Duodenal mucosa (tissue), 2 donors: ENCODE data around the gene KLF11.
"Not testable (repeated sequence)": the region's sequence is repeated elsewhere in the genome, so short reads cannot be mapped to it uniquely, and the experiment has no call there.

Experiments used
- H3K27ac ChIP-seq: one replicate; pipeline ENCODE4 v1.7.0; 2013; ENCODE audit warnings: low read depth, low read length
- H3K27me3 ChIP-seq, 2 donors: one replicate each; pipeline ENCODE4 v1.7.0; 2013; ENCODE audit warnings: low read length in 2 of 2, control low read depth in 1 of 2; ENCODE audit not compliant: insufficient read depth in 2 of 2, control insufficient read depth in 1 of 2
- H3K36me3 ChIP-seq, 2 donors: one replicate each; pipeline ENCODE4 v1.7.0; 2013; ENCODE audit warnings: low read length in 2 of 2, control low read depth in 1 of 2; ENCODE audit not compliant: insufficient read depth in 2 of 2, control insufficient read depth in 1 of 2
- H3K4me1 ChIP-seq, 2 donors: one replicate each; pipeline ENCODE4 v1.7.0; 2013; ENCODE audit warnings: low read length in 2 of 2, control low read depth in 1 of 2; ENCODE audit not compliant: insufficient read depth in 2 of 2, control insufficient read depth in 1 of 2
- H3K4me3 ChIP-seq, 2 donors: one replicate each; pipeline ENCODE4 v1.7.0; 2013; ENCODE audit warnings: low read length in 2 of 2, low read depth in 1 of 2
- H3K9ac ChIP-seq, 2 donors: one replicate each; pipeline ENCODE4 v1.7.0; 2013; ENCODE audit warnings: low read length in 2 of 2, low read depth in 1 of 2
- H3K9me3 ChIP-seq, 2 donors: one replicate each; pipeline ENCODE4 v1.7.0; 2013; ENCODE audit warnings: low read length in 2 of 2, control low read depth in 1 of 2; ENCODE audit not compliant: control insufficient read depth in 1 of 2

KLF11 gene

DNA sequence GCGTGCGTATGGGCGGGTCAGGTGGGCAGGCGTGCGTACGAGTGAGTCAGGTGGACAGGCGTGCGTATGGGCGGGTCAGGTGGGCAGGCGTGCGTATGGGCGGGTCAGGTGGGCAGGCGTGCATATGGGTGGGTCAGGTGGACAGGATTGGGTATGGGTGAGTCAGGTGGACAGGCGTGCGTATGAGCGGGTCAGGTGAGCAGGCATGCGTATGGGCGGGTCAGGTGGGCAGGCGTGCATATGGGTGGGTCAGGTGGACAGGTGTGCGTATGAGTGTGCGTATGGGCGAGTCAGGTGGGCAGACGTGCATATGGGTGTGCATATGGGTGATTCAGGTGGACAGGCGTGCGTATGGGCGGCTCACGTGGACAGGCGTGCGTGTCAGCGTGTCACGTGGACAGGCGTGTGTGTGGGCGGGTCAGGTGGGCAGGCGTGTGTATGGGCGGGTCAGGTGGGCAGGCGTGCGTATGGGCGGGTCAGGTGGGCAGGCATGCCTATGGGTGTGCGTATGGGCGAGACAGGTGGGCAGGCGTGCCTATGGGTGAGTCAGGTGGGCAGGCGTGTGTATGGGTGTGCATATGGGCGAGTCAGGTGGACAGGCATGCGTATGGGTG lies 27.9 kb upstream of the KLF11 start:
- not testable (repeated sequence) for H3K9ac ChIP-seq, H3K27me3 ChIP-seq, H3K36me3 ChIP-seq, H3K9me3 ChIP-seq, H3K4me3 ChIP-seq, H3K27ac ChIP-seq, H3K4me1 ChIP-seq

DNA sequence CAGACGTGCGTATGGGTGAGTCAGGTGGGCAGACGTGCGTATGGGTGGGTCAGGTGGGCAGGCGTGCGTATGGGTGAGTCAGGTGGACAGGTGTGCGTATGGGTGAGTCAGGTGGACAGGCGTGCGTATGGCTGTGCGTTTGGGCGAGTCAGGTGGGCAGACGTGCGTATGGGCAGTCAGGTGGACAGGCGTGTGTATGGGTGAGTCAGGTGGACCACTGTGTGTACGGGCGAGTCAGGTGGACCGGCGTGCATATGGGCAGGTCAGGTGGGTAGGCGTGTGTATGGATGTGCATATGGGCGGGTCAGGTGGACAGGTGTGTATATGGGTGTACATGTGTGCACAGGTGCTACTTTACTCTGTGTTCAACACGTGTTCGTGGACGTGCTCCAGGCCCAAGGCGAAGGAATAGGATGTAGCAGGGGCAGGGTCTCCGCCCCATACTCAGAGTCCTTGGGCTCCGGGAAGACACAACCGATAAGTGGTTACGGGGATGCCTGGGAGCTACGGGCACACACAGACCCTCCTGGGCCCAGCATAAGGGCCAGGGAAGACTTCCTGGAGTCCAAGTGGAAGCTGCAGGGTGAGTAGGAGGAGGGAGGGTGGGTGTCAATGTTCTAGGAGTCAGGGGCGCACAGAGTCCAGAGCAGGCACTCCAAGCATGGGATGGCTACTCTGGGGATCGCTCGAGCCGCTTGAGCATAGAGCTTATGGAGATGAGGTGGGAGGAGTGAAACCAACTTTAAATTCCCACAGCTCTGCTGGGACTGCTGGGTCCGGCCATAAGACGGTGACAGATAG lies 27.1 kb upstream of the KLF11 start:
- no peaks in the 10 kb centered on the region for H3K4me1 ChIP-seq
- no peak overlapping the region for H3K27ac ChIP-seq
- H3K9ac ChIP-seq, result no peak overlapping the region
- no peaks in the 10 kb centered on the region for H3K9me3 ChIP-seq
- no peaks in the 10 kb centered on the region for H3K36me3 ChIP-seq
- no peak overlapping the region for H3K4me3 ChIP-seq
- H3K27me3 ChIP-seq, result no peaks in the 10 kb centered on the region

DNA sequence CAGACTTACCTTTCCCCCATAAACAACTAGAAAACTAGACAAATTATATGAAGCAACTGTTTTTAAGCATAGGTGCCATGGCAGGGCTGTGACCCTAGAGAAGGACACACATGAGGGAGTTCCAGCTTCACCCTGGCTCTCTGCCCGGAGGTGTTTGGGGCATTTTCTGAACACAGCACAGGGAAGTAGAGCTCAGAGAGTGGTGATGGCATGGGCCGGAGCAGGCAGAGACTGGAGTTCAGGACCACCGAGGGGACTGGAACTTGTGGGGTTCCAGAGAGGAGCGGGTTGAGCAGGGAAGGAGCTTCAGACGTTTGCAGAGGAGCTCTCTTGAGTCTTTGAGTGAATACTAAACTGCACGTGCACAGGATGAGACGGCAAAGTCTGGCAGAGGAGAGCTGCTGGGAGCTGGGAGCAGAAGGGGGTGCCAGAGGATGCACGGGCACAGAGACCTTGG lies 26.5 kb upstream of the KLF11 start:
- Histone ChIP-seq H3K9me3 (no peaks in the 10 kb centered on the region), H3K4me3 (no peak overlapping the region), H3K36me3 (no peaks in the 10 kb centered on the region), H3K27ac (no peak overlapping the region), H3K9ac (no peak overlapping the region), H3K4me1 (no peaks in the 10 kb centered on the region), H3K27me3 (no peaks in the 10 kb centered on the region)

DNA sequence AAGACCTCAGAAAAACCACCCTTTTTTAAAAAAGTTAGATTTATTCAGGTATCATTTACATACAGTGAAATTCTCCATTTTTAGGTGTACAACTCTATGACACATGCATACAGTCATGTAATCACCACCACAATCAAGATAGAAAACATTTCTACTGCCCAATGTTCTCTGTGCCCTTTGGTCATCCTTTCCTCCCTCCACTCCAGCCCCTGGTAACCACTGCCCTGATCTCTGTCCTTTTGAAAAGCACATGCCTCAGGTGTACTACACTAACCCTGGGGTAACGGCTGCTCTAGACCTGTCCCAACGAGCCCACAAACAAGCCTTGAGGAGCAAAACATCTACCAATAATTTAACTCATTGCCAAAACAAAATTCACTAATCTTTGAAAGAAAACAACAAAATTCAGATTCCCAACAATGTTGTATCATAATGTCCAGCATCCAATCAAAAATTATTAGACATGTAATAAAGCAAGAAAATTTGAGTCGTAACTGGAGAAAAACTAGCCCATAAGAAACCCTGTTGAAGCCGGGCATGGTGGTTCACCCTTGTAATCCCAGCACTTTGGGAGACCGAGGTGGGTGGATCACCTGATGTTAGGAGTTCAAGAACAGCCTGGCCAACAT lies 25.9 kb upstream of the KLF11 start:
- H3K4me1 ChIP-seq, result peaks cover 0 to under 1% of the 10 kb centered on the region in 2 donors
- H3K27me3 ChIP-seq, result no peaks in the 10 kb centered on the region
- H3K9ac ChIP-seq, result no peak overlapping the region
- H3K36me3 ChIP-seq, result no peaks in the 10 kb centered on the region
- no peaks in the 10 kb centered on the region for H3K9me3 ChIP-seq
- no peak overlapping the region for H3K4me3 ChIP-seq
- H3K27ac ChIP-seq, result no peak overlapping the region

DNA sequence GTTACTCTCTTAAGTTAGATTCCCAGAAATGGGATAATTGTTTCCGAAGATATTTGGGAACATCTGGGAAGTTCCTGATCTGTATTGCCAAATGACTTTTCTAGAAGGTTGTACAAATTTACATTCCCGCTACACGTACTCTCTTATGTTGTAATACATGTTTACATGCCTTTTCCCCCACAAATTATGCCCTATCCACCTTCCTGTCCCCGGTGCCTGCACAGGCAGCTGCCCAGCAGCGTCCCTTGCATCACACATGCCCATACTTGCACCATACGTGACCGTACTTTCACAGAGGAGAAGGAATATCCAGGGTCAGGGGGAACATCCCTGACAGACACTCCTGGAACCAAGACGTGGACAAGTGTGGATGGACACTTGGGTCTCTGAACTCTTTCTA lies 24.2 kb upstream of the KLF11 start:
- no peaks in the 10 kb centered on the region for H3K27me3 ChIP-seq
- no peak overlapping the region for H3K9ac ChIP-seq
- H3K4me3 ChIP-seq, result no peak overlapping the region
- H3K4me1 ChIP-seq, result peaks cover 11 to 13% of the 10 kb centered on the region in 2 donors
- no peak overlapping the region for H3K27ac ChIP-seq
- no peaks in the 10 kb centered on the region for H3K36me3 ChIP-seq
- H3K9me3 ChIP-seq, result no peaks in the 10 kb centered on the region

DNA sequence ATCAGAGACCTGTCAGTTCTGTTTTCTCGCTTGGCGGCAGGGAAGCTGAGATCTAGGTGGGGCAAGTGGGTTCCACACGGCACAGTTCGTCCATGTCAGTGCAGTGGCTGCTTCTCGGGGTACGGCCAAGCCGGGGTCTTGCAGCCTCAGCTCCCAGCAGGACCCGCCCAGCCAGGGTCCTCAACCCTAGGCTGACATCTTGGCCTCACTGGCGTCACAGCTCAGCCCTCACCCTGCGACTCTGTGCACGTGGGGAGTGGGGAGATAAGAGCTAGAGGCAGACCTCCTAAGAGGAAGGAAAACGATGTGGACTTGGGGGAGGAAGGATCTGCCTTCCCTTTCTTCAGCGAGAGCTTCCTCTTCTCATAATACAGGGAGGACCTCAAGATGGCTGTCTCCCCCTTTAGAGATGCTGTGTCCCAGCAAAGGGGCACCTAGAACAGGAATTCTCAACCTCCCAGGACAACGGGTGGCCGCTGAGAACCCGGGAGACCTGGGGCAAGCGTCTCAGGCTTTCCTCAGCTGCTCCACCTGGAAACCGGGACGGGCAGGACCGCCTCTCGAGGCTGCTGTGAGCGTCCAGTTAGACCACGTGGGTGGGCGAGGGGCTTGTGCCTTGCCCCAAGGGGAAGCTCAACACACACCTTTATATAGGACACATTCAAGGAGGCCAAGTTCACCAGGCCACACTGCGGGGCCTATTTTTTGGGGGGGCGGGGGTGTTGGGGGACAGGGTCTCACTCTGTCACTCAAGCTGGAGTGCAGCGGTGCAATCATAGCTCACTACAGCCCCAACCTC lies 23.5 kb upstream of the KLF11 start:
- Histone ChIP-seq H3K4me1 (peaks cover 11 to 13% of the 10 kb centered on the region in 2 donors), H3K27ac (no peak overlapping the region), H3K4me3 (no peak overlapping the region), H3K36me3 (no peaks in the 10 kb centered on the region), H3K27me3 (no peaks in the 10 kb centered on the region), H3K9ac (no peak overlapping the region), H3K9me3 (no peaks in the 10 kb centered on the region)

DNA sequence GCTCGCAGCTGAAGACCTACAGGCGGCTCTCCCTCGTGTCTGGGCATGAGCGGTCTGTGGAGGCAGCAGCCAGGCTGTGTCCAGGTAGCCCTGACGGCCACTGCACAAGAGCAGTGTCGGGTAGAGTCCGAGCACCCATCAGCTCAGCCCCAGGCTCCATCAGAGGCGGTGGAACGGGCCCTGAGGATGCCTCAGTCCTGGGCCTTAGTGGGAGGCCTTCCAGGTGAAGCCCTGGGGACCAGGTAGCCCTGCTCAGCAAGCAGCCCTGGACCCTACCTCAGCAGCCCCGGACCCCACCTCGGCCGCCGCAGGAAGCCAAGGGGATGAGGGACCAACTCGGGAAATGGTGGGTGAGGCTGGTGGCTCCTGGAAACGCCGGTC lies 21.3 kb upstream of the KLF11 start:
- H3K27ac ChIP-seq, result no peak overlapping the region
- H3K27me3 ChIP-seq, result no peaks in the 10 kb centered on the region
- H3K9me3 ChIP-seq, result no peaks in the 10 kb centered on the region
- peaks cover 11 to 13% of the 10 kb centered on the region in 2 donors for H3K4me1 ChIP-seq
- no peak overlapping the region for H3K4me3 ChIP-seq
- H3K36me3 ChIP-seq, result no peaks in the 10 kb centered on the region
- no peak overlapping the region for H3K9ac ChIP-seq

DNA sequence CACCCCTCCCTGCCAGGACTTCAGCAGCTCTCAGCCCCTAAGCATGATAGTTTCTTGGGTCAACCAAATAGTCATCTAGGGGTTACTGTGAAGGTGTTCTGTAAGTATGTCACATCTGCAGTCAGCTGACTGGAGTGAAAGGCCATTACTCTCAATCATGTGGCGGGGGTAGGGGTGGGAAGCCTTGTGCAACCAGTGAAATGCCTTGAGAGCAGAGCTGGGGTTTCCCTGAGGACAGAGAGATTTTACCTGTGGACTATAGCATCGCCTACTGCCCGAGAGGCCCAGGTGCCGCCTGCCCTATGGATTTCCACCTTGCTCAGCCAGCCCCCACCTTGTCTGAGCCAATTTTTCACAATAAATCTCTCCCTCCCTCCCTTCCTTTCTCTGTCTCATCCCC lies 20.9 kb upstream of the KLF11 start:
- peaks cover 11 to 13% of the 10 kb centered on the region in 2 donors for H3K4me1 ChIP-seq
- H3K9ac ChIP-seq, result no peak overlapping the region
- no peaks in the 10 kb centered on the region for H3K9me3 ChIP-seq
- H3K27ac ChIP-seq, result no peak overlapping the region
- no peaks in the 10 kb centered on the region for H3K36me3 ChIP-seq
- H3K27me3 ChIP-seq, result no peaks in the 10 kb centered on the region
- peak overlapping the region in 1 of 2 donors; percentile 17 for H3K4me3 ChIP-seq

DNA sequence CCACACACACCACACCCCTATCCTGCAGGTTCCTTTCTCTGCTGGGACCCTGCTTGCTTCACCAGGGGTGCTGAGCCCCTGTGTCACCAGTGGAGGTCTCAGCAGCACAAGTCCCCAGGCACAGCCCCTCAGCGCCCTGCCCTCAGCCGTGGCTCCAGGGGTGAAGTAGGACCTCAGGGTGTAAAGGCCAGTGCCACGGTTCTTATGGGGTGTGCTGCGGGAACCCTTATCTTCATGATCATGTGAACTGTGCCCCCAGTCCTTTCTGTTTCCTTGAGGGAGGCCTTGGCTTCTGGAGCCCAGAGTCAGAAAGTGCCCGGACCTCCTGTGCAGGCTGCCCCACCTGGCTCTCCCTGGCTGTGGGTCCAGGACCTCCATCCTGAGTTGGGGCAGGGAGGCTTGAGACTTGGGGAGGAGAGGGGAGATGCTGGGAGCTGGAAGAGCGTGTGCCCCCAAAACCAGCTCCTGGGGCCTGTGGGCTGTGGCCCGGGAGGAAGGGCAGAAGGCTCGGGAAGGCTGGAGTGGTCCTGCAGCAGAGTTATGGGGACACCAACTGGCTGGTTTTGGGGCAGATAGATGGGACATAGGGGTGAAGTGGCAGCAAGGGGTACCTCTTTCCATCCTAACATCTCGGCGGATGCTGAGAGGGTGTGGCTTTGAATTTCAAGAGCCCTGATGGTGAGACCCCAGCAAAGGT lies 20.2 kb upstream of the KLF11 start:
- no peaks in the 10 kb centered on the region for H3K27me3 ChIP-seq
- H3K27ac ChIP-seq, result no peak overlapping the region
- peaks cover 11 to 13% of the 10 kb centered on the region in 2 donors for H3K4me1 ChIP-seq
- H3K36me3 ChIP-seq, result no peaks in the 10 kb centered on the region
- no peak overlapping the region for H3K9ac ChIP-seq
- H3K4me3 ChIP-seq, result peak overlapping the region in 1 of 2 donors; percentile 17
- H3K9me3 ChIP-seq, result no peaks in the 10 kb centered on the region
